ENCODE measurements around the gene BABAM2. TPM values are rescaled to one million over a fixed set of nuclear protein-coding genes. Genes with fewer than 3 reads are reported as not detected.
"Not testable (repeated sequence)": the region's sequence is repeated elsewhere in the genome, so short reads cannot be mapped to it uniquely, and the experiment has no call there.

The BABAM2 gene
- total and polyA plus RNA-seq, 11 donors = 22.2 to 75.1 (median 62.5) TPM

DNA sequence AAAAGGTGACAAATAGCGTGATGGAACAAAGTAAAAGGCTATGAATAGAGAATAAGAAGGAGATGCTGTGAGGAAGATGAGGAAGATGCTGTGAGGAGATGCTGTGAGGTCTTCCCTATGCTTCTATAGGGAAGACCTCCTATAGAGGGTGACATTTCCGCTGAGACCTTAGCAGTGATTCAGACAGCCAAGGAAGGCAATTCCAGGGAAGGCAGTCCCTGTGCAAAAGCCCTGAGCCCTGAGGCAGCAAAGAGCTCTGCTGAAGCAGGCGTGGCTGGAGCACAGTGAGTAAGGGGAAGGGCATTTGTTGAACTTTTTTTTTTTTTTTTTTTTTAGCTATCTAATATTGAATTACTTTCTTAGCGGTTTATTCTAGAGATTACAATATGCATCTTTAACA lies 359.5 kb downstream of the BABAM2 start:
- WGBS, 4 donors = 93 to 98% (median 94%) methylated on average over 4 of the region's 4 CpGs

DNA sequence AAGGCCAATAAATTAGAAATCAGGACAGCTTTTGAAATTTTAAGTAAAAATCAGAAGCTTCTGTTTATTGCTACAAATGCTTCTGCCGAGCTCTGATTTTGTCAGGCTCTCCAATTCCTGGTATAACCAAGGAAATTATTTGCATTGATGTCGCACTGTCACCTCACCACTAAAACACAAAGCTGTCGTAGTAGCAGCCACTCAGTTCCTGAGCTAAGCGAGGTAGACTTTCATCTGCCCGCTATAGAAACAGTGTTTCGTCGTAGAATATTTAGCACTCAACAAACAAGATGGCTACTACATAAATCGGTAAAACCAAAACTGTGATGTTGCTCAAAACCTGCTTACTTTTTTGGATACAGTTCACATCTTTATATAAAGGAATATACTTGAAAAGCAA lies 360.8 kb downstream of the BABAM2 start:
- DNase-seq = no peak
- H3K36me3 ChIP-seq = peaks cover 0 to under 1% (median 0%) of the 10 kb centered on the region in 9 donors
- H3K27ac ChIP-seq = peak overlapping the region in 1 of 12 donors; percentile 38
- H3K9me3 ChIP-seq = no peaks in the 10 kb centered on the region
- no peak overlapping the region for H3K4me3 ChIP-seq
- 83 to 89% (median 84%) methylated on average over 8 of the region's 8 CpGs for WGBS, 4 donors
- intact Hi-C loops (cut with DNase I) = no loop called here
- H3K4me1 ChIP-seq = peaks cover 0 to 16% (median 12%) of the 10 kb centered on the region in 12 donors
- no peak for ATAC-seq
- H3K27me3 ChIP-seq = no peaks in the 10 kb centered on the region
- TF ChIP-seq POLR2A (IDR thresholded peaks at IDR 0.05) = no peak
- TF ChIP-seq, protein P1, sequence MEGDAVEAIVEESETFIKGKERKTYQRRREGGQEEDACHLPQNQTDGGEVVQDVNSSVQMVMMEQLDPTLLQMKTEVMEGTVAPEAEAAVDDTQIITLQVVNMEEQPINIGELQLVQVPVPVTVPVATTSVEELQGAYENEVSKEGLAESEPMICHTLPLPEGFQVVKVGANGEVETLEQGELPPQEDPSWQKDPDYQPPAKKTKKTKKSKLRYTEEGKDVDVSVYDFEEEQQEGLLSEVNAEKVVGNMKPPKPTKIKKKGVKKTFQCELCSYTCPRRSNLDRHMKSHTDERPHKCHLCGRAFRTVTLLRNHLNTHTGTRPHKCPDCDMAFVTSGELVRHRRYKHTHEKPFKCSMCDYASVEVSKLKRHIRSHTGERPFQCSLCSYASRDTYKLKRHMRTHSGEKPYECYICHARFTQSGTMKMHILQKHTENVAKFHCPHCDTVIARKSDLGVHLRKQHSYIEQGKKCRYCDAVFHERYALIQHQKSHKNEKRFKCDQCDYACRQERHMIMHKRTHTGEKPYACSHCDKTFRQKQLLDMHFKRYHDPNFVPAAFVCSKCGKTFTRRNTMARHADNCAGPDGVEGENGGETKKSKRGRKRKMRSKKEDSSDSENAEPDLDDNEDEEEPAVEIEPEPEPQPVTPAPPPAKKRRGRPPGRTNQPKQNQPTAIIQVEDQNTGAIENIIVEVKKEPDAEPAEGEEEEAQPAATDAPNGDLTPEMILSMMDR (IDR thresholded peaks at IDR 0.05) = no peak

More for the DNA sequence above, 359.5 kb downstream of the BABAM2 start:
- Histone ChIP-seq H3K9me3 (no peaks in the 10 kb centered on the region), H3K27ac (no peak overlapping the region), H3K4me1 (peaks cover 0 to 16% (median 12%) of the 10 kb centered on the region in 12 donors), H3K36me3 (peaks cover 0 to 12% (median 5%) of the 10 kb centered on the region in 9 donors), H3K27me3 (no peaks in the 10 kb centered on the region), H3K4me3 (no peak overlapping the region)
- ATAC-seq = no peak
- TF ChIP-seq POLR2A (IDR thresholded peaks at IDR 0.05) = no peak
- TF ChIP-seq, protein P1 (IDR thresholded peaks at IDR 0.05) = no peak
- DNase-seq = no peak
- intact Hi-C loops (cut with DNase I) = no loop called here

DNA sequence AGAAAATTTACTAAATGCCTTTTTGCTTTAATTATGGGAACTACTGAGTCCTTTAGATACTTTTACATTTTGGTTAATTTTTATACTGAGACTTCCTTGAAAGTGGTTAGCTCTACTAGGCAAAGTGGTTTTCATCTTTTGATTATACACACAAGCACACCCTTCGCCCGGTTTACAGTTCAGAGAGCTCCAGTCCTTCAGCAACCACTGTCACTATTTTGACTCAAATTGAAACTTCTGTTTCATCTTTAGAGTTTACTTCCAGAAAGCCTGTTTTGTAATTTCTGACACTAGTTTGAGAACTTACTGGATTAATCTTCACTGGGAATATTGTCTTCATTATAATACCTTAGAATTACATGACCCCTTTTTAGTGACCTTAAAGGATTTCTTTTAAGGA lies 361.8 kb downstream of the BABAM2 start:
- intact Hi-C loops (cut with DNase I) = no loop called here
- WGBS, 4 donors = 91 to 97% (median 95%) methylated on average over 2 of the region's 2 CpGs
- no peak for DNase-seq

GRCh38 chr2:28253543-28253942 lies 363.0 kb downstream of the BABAM2 start:
- Histone ChIP-seq H3K4me3 (no peak overlapping the region), H3K27me3 (no peaks in the 10 kb centered on the region), H3K4me1 (no peaks in the 10 kb centered on the region), H3K36me3 (no peaks in the 10 kb centered on the region), H3K9me3 (no peaks in the 10 kb centered on the region), H3K27ac (no peak overlapping the region)
- no peak for DNase-seq
- no peak for ATAC-seq
- TF ChIP-seq, protein P1 (IDR thresholded peaks at IDR 0.05) = no peak
- no peak for TF ChIP-seq POLR2A (IDR thresholded peaks at IDR 0.05)
- intact Hi-C loops (cut with DNase I) = no loop called here
- WGBS, 4 donors = 77 to 86% (median 83%) methylated on average over 2 of the region's 2 CpGs

More for the DNA sequence above, 361.8 kb downstream of the BABAM2 start:
- ATAC-seq = no peak
- Histone ChIP-seq H3K9me3 (no peaks in the 10 kb centered on the region), H3K27me3 (no peaks in the 10 kb centered on the region), H3K4me1 (peaks cover 0 to 8% (median 6%) of the 10 kb centered on the region in 12 donors), H3K36me3 (no peaks in the 10 kb centered on the region), H3K4me3 (no peak overlapping the region), H3K27ac (peak overlapping the region in 1 of 12 donors; percentile 38)
- TF ChIP-seq, protein P1 (IDR thresholded peaks at IDR 0.05) = no peak
- no peak for TF ChIP-seq POLR2A (IDR thresholded peaks at IDR 0.05)

GRCh38 chr2:28255231-28255630 lies 364.7 kb downstream of the BABAM2 start:
- DNase-seq; H3K27ac ChIP-seq; H3K27me3 ChIP-seq; H3K36me3 ChIP-seq; intact Hi-C loops (cut with DNase I); H3K9me3 ChIP-seq; H3K4me1 ChIP-seq; H3K4me3 ChIP-seq; ATAC-seq: not testable (repeated sequence)
- 91 to 98% (median 95%) methylated on average over 4 of the region's 4 CpGs for WGBS, 4 donors

Data from heart left ventricle (tissue), 16 donors.